GM19467 (cell line): Measurements from ENCODE around the gene FGF10.

ENCODE experiments used
- ATAC-seq: cut with Tn5 transposase; IDR thresholded peaks from one replicate; pipeline ENCODE4 v1.9.1; 2021; ENCODE audit warnings: mild to moderate bottlenecking, moderate library complexity; ENCODE audit not compliant: unreplicated experiment

Gene FGF10

DNA sequence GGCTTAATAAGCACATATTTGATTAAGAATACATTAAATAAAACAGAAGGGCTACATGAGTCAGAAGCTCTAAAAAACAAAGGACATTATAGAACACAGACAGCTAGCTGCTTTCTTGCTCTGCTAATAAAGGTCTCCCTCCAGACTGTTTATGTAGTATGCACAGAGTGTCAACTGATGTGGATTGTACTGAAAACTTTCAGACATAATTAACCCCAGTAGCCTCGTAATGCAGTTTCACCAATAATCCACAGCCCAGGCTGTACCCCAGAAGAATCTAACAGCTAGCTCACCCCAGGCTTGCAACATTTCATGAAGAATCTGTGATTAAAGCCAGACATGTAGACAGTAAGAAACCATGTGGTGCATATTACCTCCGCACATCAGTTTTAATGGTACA is 30.8 kb downstream of the FGF10 start:
- ATAC-seq, result no peak

DNA sequence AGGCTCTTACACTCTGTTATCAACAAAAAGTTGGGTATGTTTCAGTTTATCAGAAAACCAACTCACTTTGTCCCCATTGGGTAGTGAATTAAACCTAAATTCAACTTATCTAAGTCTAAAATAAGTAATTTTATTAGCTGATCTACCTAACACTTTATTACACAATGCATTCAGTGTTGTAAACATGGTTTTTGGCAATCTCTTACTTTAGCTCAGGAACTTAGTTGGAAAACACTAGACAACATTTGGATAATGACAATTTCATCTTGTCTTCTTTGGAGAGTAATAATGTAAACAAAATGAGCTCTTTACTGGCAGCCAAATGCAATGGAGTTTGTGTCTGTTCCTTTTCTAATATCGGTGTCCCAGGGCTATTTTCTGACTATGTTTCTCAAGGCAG is 33.0 kb downstream of the FGF10 start:
- no peak for ATAC-seq

DNA sequence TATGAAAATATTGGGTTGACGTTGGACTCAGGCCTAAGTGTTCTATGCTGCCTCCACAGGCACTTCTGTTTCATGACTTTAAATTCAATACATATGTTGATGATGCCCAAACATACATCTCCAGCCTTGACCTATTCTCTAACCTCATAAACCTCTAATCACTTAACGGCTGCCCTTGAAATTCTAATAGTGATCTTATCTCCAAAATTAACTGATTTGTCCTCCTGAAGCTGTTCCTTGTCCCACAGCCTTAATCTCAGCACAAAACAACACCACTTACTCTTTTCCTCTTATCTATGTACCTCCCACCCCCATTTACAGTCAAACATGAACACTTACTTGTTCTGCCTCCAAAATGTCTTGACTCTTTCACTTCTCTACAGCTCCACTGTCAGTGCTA is 43.3 kb downstream of the FGF10 start:
- ATAC-seq, result no peak

DNA sequence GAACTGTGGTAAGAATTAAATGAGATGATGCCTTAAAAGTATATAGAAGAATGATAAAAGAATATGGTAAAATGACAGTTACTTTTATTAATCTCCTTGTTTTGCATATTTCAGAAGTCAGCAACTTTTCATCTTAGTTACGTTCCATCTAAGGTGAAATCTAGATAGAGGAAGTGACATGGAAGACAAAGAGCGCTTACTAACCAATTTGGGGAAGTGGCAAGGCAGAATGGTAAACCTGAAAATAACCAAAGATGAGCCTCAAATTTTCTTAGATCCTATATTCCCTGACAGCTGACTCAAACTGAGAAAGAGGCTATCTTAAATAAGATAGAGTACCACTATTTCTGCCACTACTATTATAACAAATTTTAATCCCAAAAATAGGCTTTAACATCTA is 52.5 kb downstream of the FGF10 start:
- no peak for ATAC-seq

DNA sequence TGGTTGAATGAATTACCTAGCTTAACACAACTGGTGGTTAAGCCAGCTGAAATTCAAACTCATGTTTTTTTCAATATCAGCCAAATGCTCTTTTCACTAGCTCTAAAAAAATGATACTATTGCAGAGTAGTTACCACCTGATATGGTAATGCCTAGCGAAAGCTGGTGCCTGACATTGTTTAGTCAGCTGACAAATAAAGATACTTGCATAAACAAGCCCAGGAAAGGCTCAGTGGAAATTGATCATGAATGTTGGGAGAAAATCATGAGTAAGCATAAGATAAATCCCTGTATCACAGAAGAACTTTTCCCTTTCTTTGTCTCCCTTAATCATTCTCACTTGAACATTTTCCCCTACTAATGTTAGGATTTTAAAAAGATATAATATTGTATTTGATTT is 54.6 kb downstream of the FGF10 start:
- no peak for ATAC-seq

DNA sequence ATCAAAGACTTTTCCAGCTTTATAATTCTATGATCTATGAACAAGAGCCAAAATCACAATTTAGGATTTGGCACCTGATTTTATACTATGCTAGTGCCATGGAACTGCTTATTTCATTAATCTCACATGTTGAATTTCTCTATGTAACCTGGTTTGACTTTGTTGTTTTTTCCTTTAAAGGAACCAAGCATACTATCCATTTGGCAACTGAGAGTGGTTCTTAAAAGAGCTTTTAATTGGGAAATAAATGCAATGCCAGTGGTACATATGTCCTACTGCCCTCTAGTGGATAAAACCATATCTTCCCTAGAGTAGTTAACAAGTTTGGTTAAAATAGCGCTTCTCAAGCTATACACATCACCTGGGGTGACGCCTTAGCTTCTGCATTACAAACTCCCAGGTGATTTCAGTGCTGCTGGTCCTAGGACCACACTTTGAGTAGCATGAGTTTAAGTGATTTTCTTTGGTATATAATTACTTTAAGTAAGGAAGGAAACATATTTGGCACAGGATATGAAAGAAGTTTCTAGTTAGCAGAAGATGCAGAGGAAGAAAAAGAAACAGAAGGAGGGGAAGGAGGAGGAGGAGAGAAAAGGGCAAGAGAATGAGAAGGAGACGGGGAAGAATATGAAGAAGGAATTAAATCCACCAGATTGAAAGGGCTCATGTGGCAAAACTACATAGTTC is 56.8 kb downstream of the FGF10 start:
- ATAC-seq, result peak; percentile 46

DNA sequence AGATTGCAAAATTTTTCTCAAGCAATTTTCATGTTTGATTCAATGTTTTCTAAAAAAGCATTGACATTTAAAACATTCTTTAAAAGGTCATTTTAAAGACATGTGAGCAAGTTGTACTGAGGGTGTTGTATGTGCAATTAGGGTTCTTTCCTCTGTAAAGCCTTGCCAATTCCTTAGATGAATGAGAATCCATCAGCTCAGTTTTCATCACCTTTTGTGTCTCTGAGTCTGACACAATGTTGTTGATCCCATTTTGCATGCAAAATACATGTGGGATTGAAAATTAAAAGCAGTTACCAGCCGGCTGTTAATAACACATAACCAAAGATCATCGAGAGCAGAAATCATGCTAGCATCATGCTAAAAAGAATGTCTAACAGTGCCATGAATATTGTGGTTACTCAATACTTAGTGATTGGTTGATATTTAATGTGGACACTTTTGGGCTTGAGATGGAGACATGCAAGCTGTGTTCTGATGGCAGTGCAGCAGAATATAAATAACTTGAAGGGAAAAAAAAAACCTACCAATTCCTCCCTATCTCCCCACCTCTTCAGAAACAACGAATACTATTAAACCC is 57.7 kb downstream of the FGF10 start:
- no peak for ATAC-seq

DNA sequence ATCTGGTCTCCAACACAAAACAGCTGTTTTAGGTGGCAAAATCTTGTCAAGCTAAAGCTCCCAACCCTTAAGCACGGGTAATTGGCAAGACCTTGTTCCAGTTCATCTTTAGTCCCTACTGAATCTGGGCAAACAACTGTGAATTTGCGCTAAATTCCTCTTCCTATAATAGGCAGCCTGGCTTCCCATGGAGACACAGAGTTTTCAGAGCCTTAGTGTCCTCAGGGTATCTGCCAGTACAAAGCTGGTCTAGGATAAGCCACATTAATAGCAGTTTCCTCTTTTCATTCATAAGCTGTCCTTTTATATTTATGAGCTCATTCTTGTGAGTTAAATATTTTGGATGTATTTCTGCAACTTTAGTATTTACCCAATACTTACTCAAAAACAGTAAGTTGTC is 59.5 kb downstream of the FGF10 start:
- no peak for ATAC-seq

DNA sequence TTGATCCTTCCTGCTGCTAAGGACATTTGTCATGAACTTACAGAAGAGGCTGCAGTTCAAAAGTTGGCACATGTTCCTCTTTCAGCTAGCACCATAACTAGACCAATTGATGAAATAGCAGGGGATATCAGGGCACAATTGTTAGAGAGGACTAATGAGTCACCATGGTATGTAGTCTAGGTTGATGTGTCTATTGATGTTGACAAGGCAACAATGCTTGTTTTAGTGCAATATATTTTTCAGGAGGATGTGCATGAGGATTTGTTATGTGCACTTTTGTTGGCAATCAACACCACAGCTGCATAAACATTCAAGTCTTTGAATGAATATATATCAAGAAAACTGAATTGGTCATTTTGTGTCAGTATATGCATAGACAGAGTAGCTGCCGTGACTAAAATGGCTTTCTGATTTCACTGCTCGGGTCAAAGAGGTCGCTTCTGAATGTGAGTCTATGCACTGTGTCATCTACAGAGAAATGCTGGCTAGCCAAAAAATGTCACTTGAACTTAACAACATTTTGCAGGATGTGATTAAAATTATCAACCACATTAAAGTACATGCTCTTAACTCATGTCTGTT is 68.0 kb downstream of the FGF10 start:
- ATAC-seq, result no peak

DNA sequence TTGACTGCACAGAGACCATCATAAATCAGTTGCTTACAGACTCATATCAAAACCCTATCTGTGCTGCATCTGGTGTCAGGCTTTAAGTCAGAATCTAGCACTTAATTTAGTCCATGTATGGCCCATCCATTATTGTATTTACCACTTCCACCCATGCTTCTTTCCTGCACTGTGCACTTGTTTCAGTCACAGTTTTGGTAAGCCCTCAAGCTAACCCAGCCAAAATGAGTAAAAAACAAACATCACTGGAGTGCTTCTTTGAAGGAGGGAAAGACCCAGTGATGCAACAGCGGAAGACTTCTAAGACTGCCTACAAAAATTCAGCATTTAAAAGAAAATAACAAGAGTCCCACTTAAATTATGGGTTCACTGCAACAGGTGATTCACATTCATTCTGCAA is 69.0 kb downstream of the FGF10 start:
- ATAC-seq, result no peak

DNA sequence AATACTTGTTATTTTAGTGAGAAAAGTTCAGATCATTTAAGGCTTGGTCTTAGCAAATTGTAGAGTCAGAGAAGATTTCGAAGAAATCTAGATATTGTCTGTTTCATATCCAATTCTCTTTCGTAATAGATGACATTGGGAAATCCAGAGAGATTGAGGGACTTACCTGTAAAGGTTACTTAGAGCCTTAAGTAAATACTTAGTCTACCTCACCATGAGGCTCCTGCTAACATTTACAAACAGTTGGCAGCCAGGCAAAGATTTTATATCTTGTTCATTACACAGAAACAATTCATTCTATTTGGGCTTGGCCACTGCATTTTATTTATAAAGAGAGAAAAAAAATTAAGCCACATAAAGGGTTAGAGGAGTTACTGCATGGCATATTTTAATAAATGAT is 70.3 kb downstream of the FGF10 start:
- ATAC-seq, result no peak

DNA sequence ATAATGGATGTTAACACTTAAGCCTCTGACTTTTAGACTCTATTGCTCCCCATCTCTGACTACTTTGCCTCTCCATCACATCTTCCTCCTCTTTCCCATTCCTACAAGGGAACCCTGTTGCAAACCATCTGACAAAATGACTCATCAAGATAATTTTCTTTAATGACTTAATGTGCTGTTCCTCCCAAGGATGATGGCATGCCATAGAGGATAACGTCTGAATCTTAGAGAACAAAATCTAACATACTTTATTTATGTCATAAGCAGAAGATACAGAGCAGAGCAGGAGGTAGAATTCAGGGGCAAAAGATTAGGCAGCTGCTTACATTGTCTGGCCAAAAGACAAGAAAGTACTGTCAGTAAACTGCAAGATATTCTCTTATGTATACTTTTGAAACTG is 76.8 kb downstream of the FGF10 start:
- ATAC-seq, result no peak

DNA sequence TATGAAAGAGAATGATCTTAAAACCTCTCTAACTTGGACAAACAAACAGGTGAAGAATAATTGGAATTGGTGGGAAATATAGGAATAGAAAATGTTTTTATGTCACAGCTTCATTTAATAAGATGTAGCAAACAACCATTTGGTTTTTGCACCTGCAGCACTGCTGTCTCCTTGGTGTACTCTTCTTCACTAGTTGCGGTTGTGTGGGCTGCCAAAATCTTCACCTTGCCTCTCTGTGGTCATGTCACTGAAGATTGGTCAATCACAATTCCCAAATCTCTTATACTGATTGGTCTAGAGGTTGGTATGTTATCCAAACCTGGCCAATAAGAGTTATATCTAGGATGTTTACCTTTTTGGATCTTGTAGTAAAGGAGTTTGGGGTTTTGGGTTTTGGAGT is 88.7 kb downstream of the FGF10 start:
- no peak for ATAC-seq

DNA sequence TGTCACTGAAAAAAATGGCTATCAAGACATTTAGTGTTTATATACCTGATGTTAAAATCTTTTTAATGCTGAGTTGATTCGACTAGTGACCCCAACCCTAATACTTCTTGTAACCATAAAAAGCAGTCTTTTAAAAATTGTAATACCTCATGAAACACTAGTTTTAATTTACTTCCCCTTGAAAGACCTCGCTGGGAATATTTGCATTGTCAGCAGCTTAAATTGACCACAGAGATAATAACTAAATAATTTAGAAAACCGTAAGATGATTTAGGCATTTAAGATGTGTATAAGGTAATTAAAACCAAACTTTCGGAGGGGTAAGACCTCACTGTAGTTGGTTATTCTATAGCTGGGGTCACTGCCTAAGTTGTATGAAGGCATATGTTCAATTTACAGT is 89.8 kb downstream of the FGF10 start:
- no peak for ATAC-seq

DNA sequence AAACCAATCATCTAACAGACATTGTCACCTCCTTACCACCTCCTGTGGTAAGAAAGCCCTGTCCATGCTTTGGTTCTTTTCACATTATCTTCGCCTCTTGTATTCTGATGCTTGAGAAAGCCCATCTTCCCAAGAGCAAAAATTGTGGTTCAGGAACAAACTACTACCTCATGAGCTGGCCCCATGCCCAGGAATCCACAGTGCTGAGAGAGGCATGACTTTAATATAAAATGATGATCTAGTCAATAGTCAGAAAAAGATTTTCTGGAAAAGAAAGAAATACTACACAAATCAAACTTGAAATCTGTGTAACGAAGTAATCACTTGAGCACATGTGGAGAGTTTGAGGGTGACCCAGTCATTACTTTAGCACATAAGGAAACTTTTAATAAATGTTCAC is 94.7 kb downstream of the FGF10 start:
- no peak for ATAC-seq

DNA sequence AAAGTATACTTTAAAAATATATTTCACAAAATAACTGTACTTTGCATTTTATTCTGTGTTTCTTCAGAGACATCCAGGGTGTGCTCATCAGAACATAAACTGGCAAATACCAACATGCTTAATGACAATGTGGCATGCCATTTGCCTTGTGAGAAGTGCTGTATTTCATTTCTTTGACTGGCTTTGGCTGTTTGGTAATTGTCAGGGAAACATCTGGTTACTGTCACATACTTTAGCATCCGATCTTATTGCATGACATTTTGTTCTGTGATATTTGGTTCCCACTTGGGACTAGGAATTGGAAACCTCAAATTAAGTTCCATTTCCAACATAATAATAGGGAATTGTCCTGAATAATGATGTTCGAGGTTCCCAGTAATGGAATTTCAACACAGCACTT is 96.5 kb downstream of the FGF10 start:
- ATAC-seq, result no peak

DNA sequence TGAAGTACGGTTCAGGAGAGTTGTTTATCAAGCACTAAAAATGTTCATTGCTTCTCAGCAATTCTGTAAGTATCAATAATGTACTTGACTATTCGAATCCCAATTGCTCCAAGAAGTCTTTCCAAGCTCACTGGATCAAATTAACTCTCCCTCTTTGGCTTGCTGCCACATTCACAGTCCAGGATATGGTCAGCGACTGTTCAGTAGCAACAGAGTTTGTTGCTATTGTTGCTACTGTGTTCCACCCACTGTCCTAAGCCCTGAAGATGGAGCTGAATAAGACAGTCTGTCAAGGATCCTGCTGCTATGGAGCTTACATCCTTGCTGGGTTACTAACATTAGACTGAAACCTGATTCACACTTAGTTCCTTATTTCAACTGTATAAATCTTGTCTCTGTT is 110.8 kb downstream of the FGF10 start:
- no peak for ATAC-seq

DNA sequence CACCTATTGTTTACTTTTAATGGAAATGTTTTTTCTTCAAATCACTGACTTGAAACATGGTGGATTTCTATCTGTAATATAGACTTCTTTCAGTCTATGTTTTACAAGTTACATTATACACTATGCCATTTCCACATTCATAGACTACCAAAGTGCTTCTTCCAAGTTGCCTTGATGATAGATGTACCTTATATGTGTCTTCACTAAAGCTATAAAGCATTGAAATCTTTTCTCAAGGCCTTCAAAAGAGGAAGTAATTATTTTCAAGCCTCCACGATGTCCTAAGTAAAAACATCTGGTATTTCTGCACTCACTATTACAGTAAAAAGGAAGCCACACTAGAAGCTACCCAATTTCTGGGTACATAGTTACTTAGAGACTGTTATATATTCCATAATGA is 113.3 kb downstream of the FGF10 start:
- ATAC-seq, result no peak

DNA sequence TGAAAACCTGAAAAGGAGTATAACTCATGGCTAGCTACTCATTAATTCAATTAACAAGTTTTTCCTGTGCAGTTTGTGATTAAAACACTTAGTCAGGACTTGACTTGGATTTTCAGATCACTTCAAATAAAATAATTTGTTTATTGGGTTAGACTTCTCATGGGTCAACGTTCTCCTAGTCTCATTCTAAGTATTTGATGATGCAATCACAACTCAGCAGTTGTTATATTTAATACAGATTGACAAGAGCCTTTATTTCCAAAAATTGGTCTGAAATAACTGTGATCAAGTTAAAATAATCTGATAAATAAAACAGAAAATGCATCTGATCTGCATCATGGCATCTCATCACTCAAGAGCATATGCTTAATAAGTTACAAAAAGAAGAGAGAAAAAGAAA is 113.9 kb downstream of the FGF10 start:
- no peak for ATAC-seq

DNA sequence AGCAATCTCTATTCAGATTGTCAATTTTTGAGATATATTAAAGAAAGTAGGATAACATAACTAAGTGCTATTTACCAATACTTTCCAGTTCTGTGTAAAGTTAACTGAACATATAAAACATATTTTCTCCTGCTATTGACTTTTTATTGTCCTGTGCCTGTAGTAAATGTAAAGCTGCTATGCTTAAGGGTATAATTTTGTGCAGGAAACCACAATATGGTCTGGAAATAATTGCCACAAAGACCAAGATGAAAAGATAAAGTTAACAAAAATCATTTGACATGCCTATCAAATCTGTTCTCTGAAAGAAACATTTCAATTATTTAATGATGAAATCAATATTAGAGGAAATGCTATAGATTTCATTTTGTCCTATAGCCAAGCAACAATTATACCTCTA is 121.3 kb downstream of the FGF10 start:
- ATAC-seq, result no peak

DNA sequence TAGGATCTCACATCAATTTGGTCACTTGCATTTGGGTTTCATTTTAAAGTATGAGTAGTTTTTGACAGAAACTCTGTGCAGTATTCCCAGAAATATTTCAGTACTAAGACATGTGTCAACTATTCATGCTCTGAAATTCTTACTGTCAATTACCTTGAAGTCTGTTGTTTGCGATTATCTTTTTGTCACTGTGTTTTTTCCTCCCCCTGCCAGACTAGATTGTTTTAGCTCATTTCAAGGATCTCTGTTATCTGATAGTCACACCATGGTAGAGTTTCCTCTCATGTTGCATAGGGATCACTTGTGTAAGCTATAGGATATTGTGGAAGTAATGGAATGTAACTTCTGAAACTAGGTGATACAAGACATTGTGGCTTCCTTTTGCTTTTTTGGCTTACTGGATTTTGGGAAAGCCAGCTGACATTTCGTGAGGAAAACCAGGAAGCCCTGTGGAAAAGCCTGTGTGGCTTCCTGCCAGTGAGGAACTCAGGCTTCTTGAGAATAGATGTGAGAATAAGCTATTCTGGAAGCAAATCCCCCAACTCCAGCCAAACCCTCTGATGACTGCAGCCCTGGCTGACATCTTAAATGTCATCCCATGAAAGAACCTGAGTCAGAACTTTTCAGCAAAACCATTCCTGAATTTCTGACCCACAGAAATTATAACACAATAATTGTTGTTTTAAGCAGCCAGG is 122.2 kb downstream of the FGF10 start:
- no peak for ATAC-seq

DNA sequence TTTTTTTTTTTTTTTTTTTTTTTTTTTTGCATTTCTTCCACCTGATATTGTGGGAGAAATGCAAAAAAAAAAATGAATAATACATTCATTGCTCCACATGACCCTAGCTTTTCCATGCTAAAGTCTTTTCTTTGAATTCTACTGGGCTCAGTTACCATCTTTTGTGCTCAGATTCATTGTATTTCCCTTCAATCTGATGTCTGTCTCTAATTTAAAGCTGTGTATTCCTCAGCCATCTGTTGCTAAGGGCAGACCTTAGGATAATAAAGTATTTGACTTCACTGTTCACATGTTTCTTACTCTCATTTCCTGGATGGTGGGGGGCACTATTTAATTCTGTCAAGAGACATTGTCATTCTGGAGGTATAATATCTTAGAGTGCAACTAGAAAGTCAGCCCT is 123.5 kb downstream of the FGF10 start:
- no peak for ATAC-seq
